Tibial nerve (tissue), 4 donors: ENCODE measurements around the gene HMOX1. TPM values are rescaled to one million over a fixed set of nuclear protein-coding genes. Genes with fewer than 3 reads are reported as not detected.

Source experiments
- DNase-seq, 2 donors: peaks; one replicate each; pipeline ENCODE4 v3.0.0-alpha.2; 2019; ENCODE audit warnings: low spot score in 2 of 2
- H3K27ac ChIP-seq, 4 donors: fragments of 200-600 bp; sonication (generic) in 3 of 4; one replicate each; pipeline ENCODE4 v1.5.1; 2017 to 2019; ENCODE audit warnings: mild to moderate bottlenecking in 1 of 4
- H3K27me3 ChIP-seq, 2 donors: fragments of 200-600 bp; sonication (generic) in 1 of 2; one replicate each; pipeline versions ENCODE4 v1.5.1 to v1.6.0; 2017 to 2019
- H3K36me3 ChIP-seq, 3 donors: fragments of 200-600 bp; sonication (generic); one replicate each; pipeline ENCODE4 v1.5.1; 2018 to 2019
- H3K4me1 ChIP-seq, 4 donors: fragments of 200-600 bp; sonication (generic) in 3 of 4; one replicate each; pipeline ENCODE4 v1.5.1; 2017 to 2019
- H3K4me3 ChIP-seq, 4 donors: fragments of 200-600 bp; sonication (generic) in 3 of 4; one replicate each; pipeline ENCODE4 v1.5.1; 2017 to 2019; ENCODE audit warnings: mild to moderate bottlenecking in 1 of 4, moderate library complexity in 1 of 4
- H3K9me3 ChIP-seq, 4 donors: fragments of 200-600 bp; sonication (generic) in 3 of 4; one replicate each; pipeline ENCODE4 v1.5.1; 2017 to 2019
- EP300 ChIP-seq, 2 donors: sonication (generic); formaldehyde crosslinking; IDR thresholded peaks; one replicate each; pipeline ENCODE4 v1.6.1; 2017; ENCODE audit warnings: antibody characterized with exemption in 2 of 2, mild to moderate bottlenecking in 1 of 2
- POLR2A ChIP-seq, 2 donors: fragments of 450-650 bp; IDR thresholded peaks; one replicate each; pipeline ENCODE4 v1.6.1; 2017; ENCODE audit warnings: antibody characterized with exemption in 2 of 2, mild to moderate bottlenecking in 2 of 2, moderate library complexity in 2 of 2
- WGBS, 2 donors: methylation state at CpG; one replicate each; pipeline ENCODE4 v1.1.5; 2018; 5-methylcytosine and 5-hydroxymethylcytosine counted together
- total RNA-seq, 4 donors: library from RNA; depleted of rRNA; stranded (reverse); fragments of >200 nt; gene quantifications; one replicate each; pipeline ENCODE4 v1.1.0, GENCODE V29; 2016
- TF ChIP-seq, protein P1 (sequence below), 5 experiments: fragments of 200-600 bp in 3 of 5; fragments of 450-650 bp in 2 of 5; sonication (generic) in 3 of 5; IDR thresholded peaks; one replicate each; pipeline ENCODE4 v1.5.1; 2016 to 2019; ENCODE audit warnings: antibody characterized with exemption in 5 of 5, mild to moderate bottlenecking in 3 of 5, moderate library complexity in 2 of 5

Gene HMOX1
- total RNA-seq, 4 donors from 2014 or later, result 7.5 to 53.7 (median 19.0) TPM

GRCh38 chr22:35425971-35426800 lies 45.3 kb downstream of the HMOX1 start:
- no peaks in the 10 kb centered on the region for H3K9me3 ChIP-seq
- TF ChIP-seq POLR2A (IDR thresholded peaks at IDR 0.05), result no peak
- TF ChIP-seq, protein P1, sequence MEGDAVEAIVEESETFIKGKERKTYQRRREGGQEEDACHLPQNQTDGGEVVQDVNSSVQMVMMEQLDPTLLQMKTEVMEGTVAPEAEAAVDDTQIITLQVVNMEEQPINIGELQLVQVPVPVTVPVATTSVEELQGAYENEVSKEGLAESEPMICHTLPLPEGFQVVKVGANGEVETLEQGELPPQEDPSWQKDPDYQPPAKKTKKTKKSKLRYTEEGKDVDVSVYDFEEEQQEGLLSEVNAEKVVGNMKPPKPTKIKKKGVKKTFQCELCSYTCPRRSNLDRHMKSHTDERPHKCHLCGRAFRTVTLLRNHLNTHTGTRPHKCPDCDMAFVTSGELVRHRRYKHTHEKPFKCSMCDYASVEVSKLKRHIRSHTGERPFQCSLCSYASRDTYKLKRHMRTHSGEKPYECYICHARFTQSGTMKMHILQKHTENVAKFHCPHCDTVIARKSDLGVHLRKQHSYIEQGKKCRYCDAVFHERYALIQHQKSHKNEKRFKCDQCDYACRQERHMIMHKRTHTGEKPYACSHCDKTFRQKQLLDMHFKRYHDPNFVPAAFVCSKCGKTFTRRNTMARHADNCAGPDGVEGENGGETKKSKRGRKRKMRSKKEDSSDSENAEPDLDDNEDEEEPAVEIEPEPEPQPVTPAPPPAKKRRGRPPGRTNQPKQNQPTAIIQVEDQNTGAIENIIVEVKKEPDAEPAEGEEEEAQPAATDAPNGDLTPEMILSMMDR (IDR thresholded peaks at IDR 0.05), result no peak
- no peak for TF ChIP-seq EP300 (IDR thresholded peaks at IDR 0.05)
- H3K27me3 ChIP-seq, result no peaks in the 10 kb centered on the region
- H3K4me1 ChIP-seq, result peaks cover 0 to 7% (median 0%) of the 10 kb centered on the region in 4 donors
- peaks cover 0 to 63% (median 22%) of the 10 kb centered on the region in 3 donors for H3K36me3 ChIP-seq
- DNase-seq, result no peak
- H3K4me3 ChIP-seq, result no peak overlapping the region
- 74 to 75% methylated on average over 11 of the region's 11 CpGs for WGBS, 2 donors
- H3K27ac ChIP-seq, result no peak overlapping the region

GRCh38 chr22:35426801-35427140 lies 45.9 kb downstream of the HMOX1 start:
- no peaks in the 10 kb centered on the region for H3K27me3 ChIP-seq
- H3K4me1 ChIP-seq, result peaks cover 0 to 13% (median 0%) of the 10 kb centered on the region in 4 donors
- no peak overlapping the region for H3K4me3 ChIP-seq
- no peak for DNase-seq
- H3K9me3 ChIP-seq, result no peaks in the 10 kb centered on the region
- peaks cover 0 to 57% (median 22%) of the 10 kb centered on the region in 3 donors for H3K36me3 ChIP-seq
- TF ChIP-seq POLR2A (IDR thresholded peaks at IDR 0.05), result no peak
- no peak for TF ChIP-seq EP300 (IDR thresholded peaks at IDR 0.05)
- TF ChIP-seq, protein P1 (IDR thresholded peaks at IDR 0.05), result no peak
- 84 to 86% methylated on average over 5 of the region's 5 CpGs for WGBS, 2 donors
- no peak overlapping the region for H3K27ac ChIP-seq

GRCh38 chr22:35430897-35431322 lies 50.0 kb downstream of the HMOX1 start:
- H3K9me3 ChIP-seq, result peaks cover 0 to 15% (median 1%) of the 10 kb centered on the region in 4 donors
- H3K4me3 ChIP-seq, result no peak overlapping the region

DNA sequence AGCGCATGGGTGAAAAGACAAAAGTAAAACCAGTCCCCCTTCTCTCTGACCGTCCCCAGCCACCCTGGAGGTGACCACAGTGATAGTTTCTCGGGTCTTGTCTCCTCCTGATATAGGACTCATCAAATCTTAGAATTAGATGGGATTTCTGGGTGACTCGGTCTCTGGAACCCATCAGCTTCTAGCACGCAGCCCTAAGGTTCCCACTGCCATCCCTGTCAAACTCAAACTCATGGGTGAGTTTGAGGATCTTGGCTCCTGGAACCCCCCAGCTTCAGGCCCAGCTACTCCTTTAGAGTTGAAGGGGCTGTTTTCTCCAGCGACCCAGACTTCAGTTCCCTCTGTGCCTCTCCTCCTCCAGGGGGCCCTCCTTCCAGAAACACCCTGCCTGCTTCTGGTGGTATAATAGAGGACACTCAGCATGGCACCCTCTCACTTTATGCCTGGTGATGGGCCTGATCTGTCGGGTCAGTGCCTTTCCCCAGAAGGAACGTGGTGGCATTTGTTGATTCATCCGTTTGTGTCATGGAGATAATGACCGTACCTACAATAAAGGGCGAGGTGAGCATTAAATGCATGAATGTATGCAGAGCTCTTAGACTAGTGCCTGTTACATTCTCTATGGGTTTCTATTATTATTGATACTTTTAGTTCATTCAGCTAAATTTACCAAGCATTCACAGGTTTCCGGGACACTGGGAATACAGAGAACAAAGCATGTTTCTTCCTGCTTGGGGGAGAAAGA lies 50.8 kb downstream of the HMOX1 start:
- Histone ChIP-seq H3K4me3 (no peak overlapping the region), H3K4me1 (peaks cover 0 to 13% (median 0%) of the 10 kb centered on the region in 4 donors), H3K9me3 (peaks cover 0 to 15% (median 1%) of the 10 kb centered on the region in 4 donors), H3K27ac (peak overlapping the region in 2 of 4 donors; percentile 2 to 24), H3K27me3 (no peaks in the 10 kb centered on the region), H3K36me3 (peaks cover 0 to 37% (median 0%) of the 10 kb centered on the region in 3 donors)
- DNase-seq, result no peak
- TF ChIP-seq POLR2A (IDR thresholded peaks at IDR 0.05) (no peak), EP300 (IDR thresholded peaks at IDR 0.05) (no peak)
- TF ChIP-seq, protein P1 (IDR thresholded peaks at IDR 0.05), result no peak
- 89 to 90% methylated on average over 12 of the region's 12 CpGs for whole genome bisulfite sequencing, 2 donors

More at GRCh38 chr22:35430897-35431322, 50.0 kb downstream of the HMOX1 start:
- Histone ChIP-seq H3K4me1 (peaks cover 0 to 13% (median 0%) of the 10 kb centered on the region in 4 donors), H3K27ac (peak overlapping the region in 2 of 4 donors; percentile 2 to 24), H3K36me3 (peaks cover 0 to 44% (median 0%) of the 10 kb centered on the region in 3 donors), H3K27me3 (no peaks in the 10 kb centered on the region)
- WGBS, 2 donors, result 12 to 13% methylated on average over 12 of the region's 14 CpGs
- TF ChIP-seq, protein P1 (IDR thresholded peaks at IDR 0.05), result peak; percentile 91 to 97 (median 95)
- no peak for TF ChIP-seq POLR2A (IDR thresholded peaks at IDR 0.05)
- DNase-seq, result peak; percentile 69 to 81
